PFSK-1 (cell line): ENCODE data around the gene DCDC2B. TPM values are rescaled to one million over a fixed set of nuclear protein-coding genes. Genes with fewer than 3 reads are reported as not detected.

Experiments used
- FOXP2 ChIP-seq: optimal IDR thresholded peaks from 2 replicates; pipeline ENCODE3; 2011; ENCODE audit warnings: borderline replicate concordance, control low read depth, inconsistent platforms; ENCODE audit not compliant: insufficient read depth; ENCODE audit errors: extremely low read length, extremely low read depth
- POLR2AphosphoS5 ChIP-seq: IDR thresholded peaks from 2 replicates; pipeline ENCODE4 v1.6.1; 2012; ENCODE audit warnings: low read depth, mild to moderate bottlenecking, control low read depth, low read length, moderate library complexity
- REST ChIP-seq, 2 experiments: IDR thresholded peaks; 2 replicates each; pipeline versions ENCODE4 v1.6.1 to v1.8.0; 2011 to 2012; ENCODE audit warnings: low read depth in 2 of 2, low read length in 2 of 2, control low read depth in 1 of 2, inconsistent platforms in 1 of 2, mild to moderate bottlenecking in 1 of 2, moderate library complexity in 1 of 2; ENCODE audit not compliant: insufficient read depth in 1 of 2
- SIN3A ChIP-seq: IDR thresholded peaks from 2 replicates; pipeline ENCODE4 v1.6.1; 2012; ENCODE audit warnings: mild to moderate bottlenecking, low read length, moderate library complexity, borderline replicate concordance; ENCODE audit not compliant: insufficient read depth
- TAF1 ChIP-seq: IDR thresholded peaks from 2 replicates; pipeline ENCODE4 v1.6.1; 2012; ENCODE audit warnings: low read length, control low read depth, borderline replicate concordance; ENCODE audit not compliant: insufficient read depth
- polyA plus RNA-seq: library from polyadenylated mRNA; unstranded; fragments of >200 nt; gene quantifications from one replicate; pipeline ENCODE4 v1.2.1, GENCODE V29; 2012; ENCODE audit warnings: low read depth, missing spikeins; ENCODE audit not compliant: insufficient read length

DCDC2B gene
- 0.44 TPM for polyA plus RNA-seq

GRCh38 chr1:32208891-32209328, at the start of gene DCDC2B:
Gene DCDC2B (plus strand): TSS chr1:32209089. CDS start chr1:32209094, 5 bp downstream.
- TF ChIP-seq FOXP2 (no peak), SIN3A (no peak), REST (IDR thresholded peaks at IDR 0.05; ENCODE audit: insufficient read depth in 1 of 2, low read depth in 2 of 2, low read length in 2 of 2) (no peak), TAF1 (no peak), POLR2AphosphoS5 (no peak)

- TF ChIP-seq REST (IDR thresholded peaks at IDR 0.05; ENCODE audit: insufficient read depth in 1 of 2, low read depth in 2 of 2, low read length in 2 of 2) (no peak), TAF1 (no peak), POLR2AphosphoS5 (no peak), FOXP2 (no peak), SIN3A (no peak)
Observed at GRCh38 chr1:32159189-32159588, 49.7 kb upstream of the DCDC2B start.

GRCh38 chr1:32163405-32163804, 45.5 kb upstream of the DCDC2B start:
- TF ChIP-seq TAF1 (no peak), FOXP2 (no peak), REST (IDR thresholded peaks at IDR 0.05; ENCODE audit: insufficient read depth in 1 of 2, low read depth in 2 of 2, low read length in 2 of 2) (no peak), SIN3A (no peak), POLR2AphosphoS5 (no peak)

- TF ChIP-seq POLR2AphosphoS5 (no peak), SIN3A (no peak), TAF1 (no peak), REST (IDR thresholded peaks at IDR 0.05; ENCODE audit: insufficient read depth in 1 of 2, low read depth in 2 of 2, low read length in 2 of 2) (no peak), FOXP2 (no peak)
Observed at GRCh38 chr1:32170991-32171390, 37.9 kb upstream of the DCDC2B start.

- no peak for TF ChIP-seq TAF1
- TF ChIP-seq REST (IDR thresholded peaks at IDR 0.05; ENCODE audit: insufficient read depth in 1 of 2, low read depth in 2 of 2, low read length in 2 of 2), result no peak
- TF ChIP-seq SIN3A, result no peak
Observed at GRCh38 chr1:32172621-32173245, 36.2 kb upstream of the DCDC2B start.
